Heart left ventricle (tissue), 13 donors: ENCODE measurements around the gene RRAS2.

Experiments used
- CTCF ChIP-seq, 12 donors: fragments of 200-600 bp; sonication (generic) in 4 of 12; IDR thresholded peaks; one replicate each; pipeline versions ENCODE4 v1.5.0 to v1.8.0; 2018 to 2022; ENCODE audit warnings: antibody characterized with exemption in 12 of 12, mild to moderate bottlenecking in 5 of 12
- POLR2A ChIP-seq, 2 donors: fragments of 450-650 bp; IDR thresholded peaks; one replicate each; pipeline ENCODE4 v1.6.1; 2017; ENCODE audit warnings: antibody characterized with exemption in 2 of 2, mild to moderate bottlenecking in 2 of 2, moderate library complexity in 2 of 2
- donor health status: ischemic (EF 13 %, LVEDD 7.1; RV severe dilation, severe dysfunction).
- donor health status: DM: no; HTN: yes; CAD: no.
- donor health status: DM: no; HTN: no; CAD: no.
- donor health status: ischemic (EF 25% LVEDD 6.9; RV normal size, moderate dysfunction).
- donor health status: ischemic (EF 25% LVEDD 5.7; RV mildly dilated, moderate dysfunction).
- donor health status: ischemic (EF 35%, LVEDD 5.7; RV mildly dilated, moderate dysfunction).
- donor health status: nonischemic (EF 11% LVEDD 7.7; RV severe dilation, severe dysfunction).
- donor health status: DM: yes; HTN: yes; CAD: no.
- donor health status: PGD.
- donor health status: ischemic (EF 29% LVEDD 5.4; RV normal size, mild dysfunction).
- donor health status: nonischemic (EF 23%, LVEDD 6.1; RV moderate dilation, normal function).

DNA sequence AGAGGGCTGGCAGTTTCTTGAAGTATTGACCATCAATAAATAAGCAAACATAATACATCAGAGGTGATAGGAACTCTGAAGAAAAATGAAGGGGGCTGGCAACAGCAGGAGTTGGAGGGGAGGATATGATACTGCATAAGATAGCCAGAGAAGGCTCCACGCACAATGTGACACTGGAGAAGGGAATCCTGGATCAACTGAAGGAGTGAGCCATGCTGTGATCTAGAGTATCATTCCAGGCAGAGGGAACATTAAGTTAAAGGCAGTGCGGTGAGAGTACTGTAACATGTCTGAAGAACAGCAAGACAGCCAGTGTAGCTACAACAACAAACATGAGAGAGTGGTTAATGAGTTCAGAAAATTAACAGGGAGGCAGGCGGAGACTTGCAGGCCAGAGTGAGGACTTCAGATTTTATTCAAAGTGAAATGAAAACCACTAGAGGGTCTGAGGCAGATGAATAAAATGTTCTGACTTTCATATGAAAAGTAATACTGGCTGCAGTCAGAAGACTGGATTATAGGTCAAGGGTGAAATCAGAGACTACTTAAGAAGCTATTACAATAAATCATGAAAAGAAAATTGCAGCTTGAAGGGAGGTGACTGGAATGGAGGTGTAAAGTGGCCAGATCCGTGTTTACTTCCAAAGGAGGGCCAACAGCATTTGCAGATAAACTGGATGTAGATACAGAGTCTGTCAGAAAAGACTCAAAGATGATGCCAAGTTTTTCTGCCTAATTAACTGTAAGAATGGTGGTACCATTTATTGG lies 49.4 kb downstream of the RRAS2 start:
- TF ChIP-seq POLR2A (IDR thresholded peaks at IDR 0.05): no peak
- TF ChIP-seq CTCF (IDR thresholded peaks at IDR 0.05): no peak
